Duodenal mucosa (tissue), 2 donors: ENCODE data around the gene CTNNA1.
"Not testable (repeated sequence)": the region's sequence is repeated elsewhere in the genome, so short reads cannot be mapped to it uniquely, and the experiment has no call there.

Source experiments
- H3K27ac ChIP-seq: one replicate; pipeline ENCODE4 v1.7.0; 2013; ENCODE audit warnings: low read depth, low read length
- H3K27me3 ChIP-seq, 2 donors: one replicate each; pipeline ENCODE4 v1.7.0; 2013; ENCODE audit warnings: low read length in 2 of 2, control low read depth in 1 of 2; ENCODE audit not compliant: insufficient read depth in 2 of 2, control insufficient read depth in 1 of 2
- H3K36me3 ChIP-seq, 2 donors: one replicate each; pipeline ENCODE4 v1.7.0; 2013; ENCODE audit warnings: low read length in 2 of 2, control low read depth in 1 of 2; ENCODE audit not compliant: insufficient read depth in 2 of 2, control insufficient read depth in 1 of 2
- H3K4me1 ChIP-seq, 2 donors: one replicate each; pipeline ENCODE4 v1.7.0; 2013; ENCODE audit warnings: low read length in 2 of 2, control low read depth in 1 of 2; ENCODE audit not compliant: insufficient read depth in 2 of 2, control insufficient read depth in 1 of 2
- H3K4me3 ChIP-seq, 2 donors: one replicate each; pipeline ENCODE4 v1.7.0; 2013; ENCODE audit warnings: low read length in 2 of 2, low read depth in 1 of 2
- H3K9ac ChIP-seq, 2 donors: one replicate each; pipeline ENCODE4 v1.7.0; 2013; ENCODE audit warnings: low read length in 2 of 2, low read depth in 1 of 2
- H3K9me3 ChIP-seq, 2 donors: one replicate each; pipeline ENCODE4 v1.7.0; 2013; ENCODE audit warnings: low read length in 2 of 2, control low read depth in 1 of 2; ENCODE audit not compliant: control insufficient read depth in 1 of 2

The CTNNA1 gene

GRCh38 chr5:138807182-138807581, 54.0 kb downstream of the CTNNA1 start:
- no peak overlapping the region for H3K27ac ChIP-seq
- no peaks in the 10 kb centered on the region for H3K27me3 ChIP-seq
- peaks cover 4 to 20% of the 10 kb centered on the region in 2 donors for H3K36me3 ChIP-seq
- no peaks in the 10 kb centered on the region for H3K9me3 ChIP-seq
- no peaks in the 10 kb centered on the region for H3K4me1 ChIP-seq
- no peak overlapping the region for H3K4me3 ChIP-seq
- no peak overlapping the region for H3K9ac ChIP-seq

- H3K36me3 ChIP-seq: peaks cover 14 to 37% of the 10 kb centered on the region in 2 donors
Measured at GRCh38 chr5:138809391-138809790, 56.2 kb downstream of the CTNNA1 start.

GRCh38 chr5:138810861-138811260, 57.6 kb downstream of the CTNNA1 start:
- not testable (repeated sequence) for H3K27me3 ChIP-seq, H3K27ac ChIP-seq, H3K4me1 ChIP-seq, H3K9me3 ChIP-seq, H3K4me3 ChIP-seq, H3K9ac ChIP-seq
- peaks cover 14 to 35% of the 10 kb centered on the region in 2 donors for H3K36me3 ChIP-seq

More at GRCh38 chr5:138809391-138809790, 56.2 kb downstream of the CTNNA1 start:
- no peak overlapping the region for H3K9ac ChIP-seq
- no peak overlapping the region for H3K27ac ChIP-seq
- no peaks in the 10 kb centered on the region for H3K27me3 ChIP-seq
- no peaks in the 10 kb centered on the region for H3K4me1 ChIP-seq
- H3K9me3 ChIP-seq: no peaks in the 10 kb centered on the region
- no peak overlapping the region for H3K4me3 ChIP-seq

GRCh38 chr5:138815529-138815928, 62.3 kb downstream of the CTNNA1 start:
- Histone ChIP-seq H3K27me3 (no peaks in the 10 kb centered on the region), H3K9me3 (no peaks in the 10 kb centered on the region), H3K4me3 (no peak overlapping the region), H3K27ac (no peak overlapping the region), H3K4me1 (no peaks in the 10 kb centered on the region), H3K36me3 (peaks cover 18 to 54% of the 10 kb centered on the region in 2 donors), H3K9ac (no peak overlapping the region)

GRCh38 chr5:138817241-138817640, 64.0 kb downstream of the CTNNA1 start:
- Histone ChIP-seq H3K4me1 (no peaks in the 10 kb centered on the region), H3K36me3 (peaks cover 16 to 49% of the 10 kb centered on the region in 2 donors), H3K27ac (no peak overlapping the region), H3K4me3 (no peak overlapping the region), H3K27me3 (no peaks in the 10 kb centered on the region), H3K9ac (no peak overlapping the region), H3K9me3 (no peaks in the 10 kb centered on the region)

GRCh38 chr5:138819081-138819480, 65.9 kb downstream of the CTNNA1 start:
- Histone ChIP-seq H3K4me3 (no peak overlapping the region), H3K27me3 (no peaks in the 10 kb centered on the region), H3K9me3 (no peaks in the 10 kb centered on the region), H3K9ac (no peak overlapping the region), H3K4me1 (no peaks in the 10 kb centered on the region), H3K36me3 (peaks cover 4 to 33% of the 10 kb centered on the region in 2 donors), H3K27ac (no peak overlapping the region)

GRCh38 chr5:138820695-138821094, 67.5 kb downstream of the CTNNA1 start:
- Histone ChIP-seq H3K9me3 (no peaks in the 10 kb centered on the region), H3K9ac (no peak overlapping the region), H3K27me3 (no peaks in the 10 kb centered on the region), H3K4me3 (no peak overlapping the region), H3K36me3 (peaks cover 8 to 38% of the 10 kb centered on the region in 2 donors), H3K27ac (no peak overlapping the region), H3K4me1 (no peaks in the 10 kb centered on the region)

GRCh38 chr5:138824516-138824915, 71.3 kb downstream of the CTNNA1 start:
- no peaks in the 10 kb centered on the region for H3K4me1 ChIP-seq
- H3K4me3 ChIP-seq: no peak overlapping the region
- H3K9ac ChIP-seq: no peak overlapping the region
- H3K27me3 ChIP-seq: no peaks in the 10 kb centered on the region
- peaks cover 23 to 53% of the 10 kb centered on the region in 2 donors for H3K36me3 ChIP-seq
- H3K9me3 ChIP-seq: no peaks in the 10 kb centered on the region
- H3K27ac ChIP-seq: no peak overlapping the region

- peaks cover 21 to 51% of the 10 kb centered on the region in 2 donors for H3K36me3 ChIP-seq
- no peaks in the 10 kb centered on the region for H3K27me3 ChIP-seq
- no peaks in the 10 kb centered on the region for H3K9me3 ChIP-seq
- no peak overlapping the region for H3K4me3 ChIP-seq
- H3K4me1 ChIP-seq: no peaks in the 10 kb centered on the region
- H3K27ac ChIP-seq: no peak overlapping the region
- no peak overlapping the region for H3K9ac ChIP-seq
Measured at GRCh38 chr5:138824924-138825863, 72.0 kb downstream of the CTNNA1 start.

GRCh38 chr5:138828556-138828955, 75.3 kb downstream of the CTNNA1 start:
- Histone ChIP-seq H3K4me1 (no peaks in the 10 kb centered on the region), H3K4me3 (no peak overlapping the region), H3K27me3 (no peaks in the 10 kb centered on the region), H3K27ac (no peak overlapping the region), H3K36me3 (peaks cover 23 to 54% of the 10 kb centered on the region in 2 donors), H3K9me3 (no peaks in the 10 kb centered on the region), H3K9ac (no peak overlapping the region)
